ENCODE measurements around the gene OPN3.

DNA sequence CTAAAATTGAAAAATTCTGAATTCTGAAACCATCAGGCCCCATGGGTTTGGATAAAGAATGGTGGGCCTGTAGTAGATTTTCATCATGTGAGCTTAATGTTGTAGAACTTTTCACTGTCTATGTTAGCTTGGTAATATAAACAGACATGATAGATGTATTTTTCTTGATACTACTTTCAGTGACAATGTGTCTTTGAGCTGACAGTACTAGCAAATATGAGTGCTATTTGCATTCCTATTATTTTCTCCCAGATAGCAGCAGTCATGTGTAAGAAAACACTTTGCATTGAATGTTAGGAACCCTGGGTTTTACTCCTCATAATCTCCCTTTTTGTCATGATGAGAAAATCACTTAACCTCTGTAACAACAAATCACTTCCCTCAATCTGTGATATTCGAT is 89.9 kb downstream of the OPN3 start:
- TF ChIP-seq POLR2A (IDR thresholded peaks at IDR 0.05), result no peak
- TF ChIP-seq, protein P1, sequence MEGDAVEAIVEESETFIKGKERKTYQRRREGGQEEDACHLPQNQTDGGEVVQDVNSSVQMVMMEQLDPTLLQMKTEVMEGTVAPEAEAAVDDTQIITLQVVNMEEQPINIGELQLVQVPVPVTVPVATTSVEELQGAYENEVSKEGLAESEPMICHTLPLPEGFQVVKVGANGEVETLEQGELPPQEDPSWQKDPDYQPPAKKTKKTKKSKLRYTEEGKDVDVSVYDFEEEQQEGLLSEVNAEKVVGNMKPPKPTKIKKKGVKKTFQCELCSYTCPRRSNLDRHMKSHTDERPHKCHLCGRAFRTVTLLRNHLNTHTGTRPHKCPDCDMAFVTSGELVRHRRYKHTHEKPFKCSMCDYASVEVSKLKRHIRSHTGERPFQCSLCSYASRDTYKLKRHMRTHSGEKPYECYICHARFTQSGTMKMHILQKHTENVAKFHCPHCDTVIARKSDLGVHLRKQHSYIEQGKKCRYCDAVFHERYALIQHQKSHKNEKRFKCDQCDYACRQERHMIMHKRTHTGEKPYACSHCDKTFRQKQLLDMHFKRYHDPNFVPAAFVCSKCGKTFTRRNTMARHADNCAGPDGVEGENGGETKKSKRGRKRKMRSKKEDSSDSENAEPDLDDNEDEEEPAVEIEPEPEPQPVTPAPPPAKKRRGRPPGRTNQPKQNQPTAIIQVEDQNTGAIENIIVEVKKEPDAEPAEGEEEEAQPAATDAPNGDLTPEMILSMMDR (IDR thresholded peaks at IDR 0.05), result no peak

All from vagina (tissue), 2 donors.